NT2/D1 (cell line): Measurements from ENCODE around the gene RPGRIP1.

ENCODE experiments used
- YY1 ChIP-seq: IDR thresholded peaks from 2 replicates; pipeline ENCODE4 v1.6.1; 2011; ENCODE audit not compliant: insufficient read length, insufficient read depth
- ZNF274 ChIP-seq: IDR thresholded peaks from 2 replicates; pipeline ENCODE4 v1.6.1; 2011; ENCODE audit warnings: mild to moderate bottlenecking, low read depth, low read length

DNA sequence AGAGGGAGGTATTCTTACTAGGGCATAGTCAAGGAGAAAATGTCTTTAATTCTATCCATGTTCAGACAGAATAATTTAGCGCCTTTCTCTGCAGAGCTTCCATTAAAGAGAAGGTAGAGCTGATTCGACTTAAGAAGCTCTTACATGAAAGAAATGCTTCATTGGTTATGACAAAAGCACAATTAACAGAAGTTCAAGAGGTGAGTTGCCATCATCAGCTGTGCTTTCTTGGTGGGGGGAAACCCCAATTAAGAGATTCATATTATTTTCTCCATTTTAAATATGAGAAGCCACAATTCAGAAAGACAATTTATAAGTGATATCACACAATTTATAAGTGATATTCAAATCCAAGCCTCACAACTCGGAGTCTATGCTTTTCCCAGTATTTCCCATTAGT lies 27.8 kb downstream of the RPGRIP1 start:
- TF ChIP-seq YY1 (no peak), ZNF274 (no peak)
